K562 (cell line): Measurements from ENCODE around the gene KLK13. TPM values are rescaled to one million over a fixed set of nuclear protein-coding genes. Genes with fewer than 3 reads are reported as not detected.

Experiments
- ATAC-seq: fragments of 200-7000 bp; cut with Tn5 transposase; 3 replicates; pipeline ENCODE4 v1.9.1; 2020; ENCODE audit warnings: moderate library complexity
- BruUV-seq: library from RNA; stranded (reverse); fragments of 400-500 nt; replicated peaks from 2 replicates; lab custom pipeline; 2021; lab: Mats Ljungman, UMichigan
- CTCF ChIA-PET: fragments of 300-600 bp; formaldehyde crosslinking; extraction: SDS; loops from one replicate; lab custom pipeline; 2021; ENCODE audit warnings: low intra/inter-chr PET ratio; lab: Yijun Ruan, JAX
- POLR2A ChIA-PET: fragments of 300-600, 350-650 bp; sonication (Branson Sonifier 250); formaldehyde crosslinking; extraction: SDS; loops from one replicate; lab custom pipeline; 2021; ENCODE audit warnings: antibody characterized with exemption, inconsistent platforms; lab: Yijun Ruan, JAX
- DNase-seq, 4 experiments: peaks; one replicate each; pipeline versions ENCODE4 v3.0.0 to v3.0.0-alpha.2; 2011 to 2018; ENCODE audit warnings: low spot score in 3 of 4, mixed read lengths in 3 of 4; ENCODE audit errors: extremely low read depth in 1 of 4
- FAIRE-seq: peaks from 2 replicates; lab custom pipeline; 2011; peaks lifted over from hg19 to GRCh38; lab: Jason Lieb, UNC
- H2AFZ ChIP-seq: 2 replicates; pipeline ENCODE4 v1.6.0; 2011; ENCODE audit warnings: low read depth, low read length, control low read depth, inconsistent platforms
- H3K27ac ChIP-seq: fragments of 200-600 bp; 3 replicates; pipeline ENCODE4 v1.8.0; 2011; ENCODE audit warnings: low read depth, mild to moderate bottlenecking, control low read depth, inconsistent platforms, low read length, moderate library complexity, mixed read lengths; ENCODE audit errors: extremely low read depth
- H3K27me3 ChIP-seq, 2 experiments: fragments of 300-600 bp in 1 of 2; 2 replicates in 1 of 2; 3 replicates in 1 of 2; pipeline versions ENCODE4 v1.6.0 to v1.8.0; 2011; ENCODE audit warnings: inconsistent platforms in 2 of 2, low read length in 2 of 2, mild to moderate bottlenecking in 1 of 2, mixed read lengths in 1 of 2, moderate library complexity in 1 of 2; ENCODE audit not compliant: control insufficient read depth in 2 of 2, insufficient read depth in 2 of 2
- H3K36me3 ChIP-seq: fragments of 300-600 bp; 3 replicates; pipeline ENCODE4 v1.8.0; 2011; ENCODE audit warnings: mild to moderate bottlenecking, low read length, inconsistent platforms; ENCODE audit not compliant: control insufficient read depth, insufficient read depth
- H3K4me1 ChIP-seq, 2 experiments: fragments of 200-600 bp in 1 of 2; replicated peaks in 1 of 2; 2 replicates in 1 of 2; 3 replicates in 1 of 2; pipeline versions ENCODE4 v1.5.1 to v1.8.0; 2011; ENCODE audit warnings: inconsistent platforms in 2 of 2, low read length in 2 of 2, mild to moderate bottlenecking in 1 of 2, mixed read lengths in 1 of 2, moderate library complexity in 1 of 2; ENCODE audit not compliant: control insufficient read depth in 2 of 2, insufficient read depth in 2 of 2
- H3K4me2 ChIP-seq: 2 replicates; pipeline ENCODE4 v1.6.1; 2011; ENCODE audit warnings: low read length, control low read depth, inconsistent platforms, mixed read lengths; ENCODE audit not compliant: insufficient read depth
- H3K4me3 ChIP-seq: fragments of 200-600 bp; sonication (generic), shearing (Covaris generic); 2 replicates; pipeline ENCODE4 v1.5.1; 2016; ENCODE audit warnings: control low read depth, inconsistent platforms
- H3K79me2 ChIP-seq: fragments of 200-600 bp; 3 replicates; pipeline ENCODE4 v1.8.0; 2011; ENCODE audit warnings: low read length, inconsistent platforms; ENCODE audit not compliant: control insufficient read depth, insufficient read depth
- H3K9ac ChIP-seq, 2 experiments: 2 replicates each; pipeline versions ENCODE4 v1.6.0 to v1.6.1; 2011; ENCODE audit warnings: low read depth in 2 of 2, low read length in 2 of 2, control low read depth in 1 of 2, inconsistent platforms in 1 of 2, mild to moderate bottlenecking in 1 of 2, mixed read lengths in 1 of 2; ENCODE audit not compliant: insufficient read depth in 1 of 2
- H3K9me1 ChIP-seq: one replicate; pipeline ENCODE4 v1.6.0; 2011; ENCODE audit warnings: inconsistent platforms, mild to moderate bottlenecking, low read length, moderate library complexity; ENCODE audit not compliant: control insufficient read depth, insufficient read depth
- H3K9me3 ChIP-seq: replicated peaks from 2 replicates; pipeline ENCODE4 v1.5.1; 2011; ENCODE audit warnings: low read depth, low read length, inconsistent platforms; ENCODE audit not compliant: control insufficient read depth, insufficient read depth
- H4K20me1 ChIP-seq: replicated peaks from 2 replicates; pipeline ENCODE4 v1.6.1; 2011; ENCODE audit warnings: low read length, inconsistent platforms, mixed read lengths; ENCODE audit not compliant: control insufficient read depth, insufficient read depth
- BACH1 ChIP-seq: fragments of 200-800 bp; sonication (Bioruptor generic); IDR thresholded peaks from 2 replicates; pipeline ENCODE4 v1.6.1; 2016; ENCODE audit warnings: missing genetic modification characterization, missing compliant biosample characterization
- DMBX1 ChIP-seq: fragments of 250-450 bp; sonication (Bioruptor Pico); IDR thresholded peaks from 2 replicates; pipeline ENCODE4 v1.8.0; 2022; ENCODE audit warnings: inconsistent platforms, mild to moderate bottlenecking, moderate library complexity, borderline replicate concordance
- DPF2 ChIP-seq: fragments of 450-650 bp; IDR thresholded peaks from 2 replicates; pipeline ENCODE4 v1.6.1; 2016
- NCOA4 ChIP-seq: fragments of 450-650 bp; IDR thresholded peaks from 2 replicates; pipeline ENCODE4 v1.6.1; 2018; ENCODE audit warnings: mild to moderate bottlenecking; ENCODE audit not compliant: partially characterized antibody
- SETDB1 ChIP-seq: IDR thresholded peaks from one replicate; pipeline ENCODE4 v1.6.1; 2012; ENCODE audit warnings: low read length, control low read depth, inconsistent platforms
- XRCC3 ChIP-seq: fragments of 450-650 bp; IDR thresholded peaks from 2 replicates; pipeline ENCODE4 v1.6.1; 2017; ENCODE audit warnings: mild to moderate bottlenecking, moderate library complexity
- ZNF263 ChIP-seq: sonication (generic); formaldehyde crosslinking; IDR thresholded peaks from 2 replicates; pipeline ENCODE4 v1.8.0; 2022; ENCODE audit warnings: mild to moderate bottlenecking, missing genetic modification reagents, borderline replicate concordance
- WGBS: fragments of 100-300 bp; shearing (Covaris generic); methylation state at CpG from one replicate; pipeline ENCODE4 v1.1.6; 2016; ENCODE audit warnings: low coverage, mixed read lengths; ENCODE audit not compliant: insufficient coverage; ENCODE audit errors: missing lambda C conversion rate; 5-methylcytosine and 5-hydroxymethylcytosine counted together
- in situ Hi-C: fragments of 300-500 bp; cut with MboI; formaldehyde crosslinking; loops from 4 replicates; pipeline ENCODE4 v1.15.0; 2018; ENCODE audit warnings: inconsistent platforms, mixed read lengths
- intact Hi-C: fragments of 100-400 bp; cut with micrococcal nuclease; formaldehyde crosslinking; loops from 2 replicates; pipeline ENCODE4 v1.14.2; 2022
- polyA plus RNA-seq, 8 experiments: library from polyadenylated mRNA; depleted of rRNA in 4 of 8; stranded (reverse) in 5 of 8; unstranded in 3 of 8; fragments of >200 nt; fragmentation: Nextera tagmentation in 2 of 8; fragmentation: Illumina TruSeq in 1 of 8; extraction: Ambion mirVana in 2 of 8; extraction: Trizol in 1 of 8; gene quantifications; 2 replicates each; pipeline versions ENCODE4 v1.2.1 to v1.2.3, GENCODE V29; 2011 to 2014; ENCODE audit warnings: inconsistent platforms in 1 of 8, missing spikeins in 1 of 8
- total RNA-seq, 7 experiments: library from RNA; depleted of rRNA in 6 of 7; stranded (reverse); fragments of >200 nt in 6 of 7; fragmentation: Illumina TruSeq in 2 of 7; extraction: Trizol in 2 of 7; gene quantifications; 2 replicates each; pipeline versions ENCODE4 v1.2.1 to v1.2.3, GENCODE V29; 2011 to 2021; ENCODE audit warnings: low replicate concordance in 1 of 7
- TF ChIP-seq, protein P1 (sequence below): sonication (generic); formaldehyde crosslinking; IDR thresholded peaks from 2 replicates; pipeline ENCODE4 v1.8.0; 2023; ENCODE audit warnings: mild to moderate bottlenecking, missing genetic modification reagents
- TF ChIP-seq, protein P2 (sequence below): sonication (generic); formaldehyde crosslinking; IDR thresholded peaks from 2 replicates; pipeline ENCODE4 v1.9.0; 2022; ENCODE audit warnings: mild to moderate bottlenecking, missing genetic modification reagents
- TF ChIP-seq, protein P3 (sequence below): fragments of 450-650 bp; IDR thresholded peaks from 2 replicates; pipeline ENCODE4 v1.6.1; 2017; ENCODE audit warnings: antibody characterized with exemption, mild to moderate bottlenecking

The KLK13 gene
- total and polyA plus RNA-seq, 9 of the 15 experiments (the other 6 are each of a cell fraction or from before 2014, with no cell fraction given): 0.72 to 9.0 (median 2.3) TPM

DNA sequence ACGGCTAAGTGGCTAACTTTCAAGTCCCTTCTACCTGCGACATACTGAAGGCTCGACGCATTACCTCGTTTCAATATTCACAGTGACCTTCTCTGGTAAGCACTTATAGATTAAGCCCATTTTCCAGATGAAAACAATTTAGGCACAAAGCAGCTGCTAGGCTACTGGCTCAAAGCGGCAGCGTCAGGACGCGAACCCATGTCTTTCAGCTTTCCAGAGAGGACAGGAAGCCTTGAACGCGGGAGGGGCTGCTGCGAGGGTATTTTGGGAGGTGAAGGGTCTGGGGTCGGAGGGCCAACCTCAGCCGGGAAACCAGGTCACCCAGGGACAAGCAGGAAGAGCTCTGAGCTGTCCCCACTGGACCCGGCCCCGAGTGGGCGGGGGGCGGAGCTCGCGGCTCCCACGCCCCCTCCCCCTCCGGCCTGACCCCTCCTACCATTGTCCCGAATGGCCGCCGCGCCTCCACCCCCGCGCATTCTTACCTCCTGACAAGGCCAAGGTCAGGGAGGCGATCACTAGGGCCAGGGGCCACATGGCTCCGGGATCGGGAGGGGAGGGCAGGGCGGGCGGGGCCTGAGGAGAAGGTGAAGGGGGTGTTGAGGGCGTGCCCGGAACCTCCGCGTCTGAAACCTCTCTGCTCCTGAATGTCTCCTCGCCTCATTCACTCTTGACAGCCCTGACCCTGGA lies at the start of gene KLK13 (continued):
- TF ChIP-seq, protein P1, sequence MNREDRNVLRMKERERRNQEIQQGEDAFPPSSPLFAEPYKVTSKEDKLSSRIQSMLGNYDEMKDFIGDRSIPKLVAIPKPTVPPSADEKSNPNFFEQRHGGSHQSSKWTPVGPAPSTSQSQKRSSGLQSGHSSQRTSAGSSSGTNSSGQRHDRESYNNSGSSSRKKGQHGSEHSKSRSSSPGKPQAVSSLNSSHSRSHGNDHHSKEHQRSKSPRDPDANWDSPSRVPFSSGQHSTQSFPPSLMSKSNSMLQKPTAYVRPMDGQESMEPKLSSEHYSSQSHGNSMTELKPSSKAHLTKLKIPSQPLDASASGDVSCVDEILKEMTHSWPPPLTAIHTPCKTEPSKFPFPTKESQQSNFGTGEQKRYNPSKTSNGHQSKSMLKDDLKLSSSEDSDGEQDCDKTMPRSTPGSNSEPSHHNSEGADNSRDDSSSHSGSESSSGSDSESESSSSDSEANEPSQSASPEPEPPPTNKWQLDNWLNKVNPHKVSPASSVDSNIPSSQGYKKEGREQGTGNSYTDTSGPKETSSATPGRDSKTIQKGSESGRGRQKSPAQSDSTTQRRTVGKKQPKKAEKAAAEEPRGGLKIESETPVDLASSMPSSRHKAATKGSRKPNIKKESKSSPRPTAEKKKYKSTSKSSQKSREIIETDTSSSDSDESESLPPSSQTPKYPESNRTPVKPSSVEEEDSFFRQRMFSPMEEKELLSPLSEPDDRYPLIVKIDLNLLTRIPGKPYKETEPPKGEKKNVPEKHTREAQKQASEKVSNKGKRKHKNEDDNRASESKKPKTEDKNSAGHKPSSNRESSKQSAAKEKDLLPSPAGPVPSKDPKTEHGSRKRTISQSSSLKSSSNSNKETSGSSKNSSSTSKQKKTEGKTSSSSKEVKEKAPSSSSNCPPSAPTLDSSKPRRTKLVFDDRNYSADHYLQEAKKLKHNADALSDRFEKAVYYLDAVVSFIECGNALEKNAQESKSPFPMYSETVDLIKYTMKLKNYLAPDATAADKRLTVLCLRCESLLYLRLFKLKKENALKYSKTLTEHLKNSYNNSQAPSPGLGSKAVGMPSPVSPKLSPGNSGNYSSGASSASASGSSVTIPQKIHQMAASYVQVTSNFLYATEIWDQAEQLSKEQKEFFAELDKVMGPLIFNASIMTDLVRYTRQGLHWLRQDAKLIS (CRISPR knock-in tag): no peak
- TF ChIP-seq DPF2: 0 out of 2 replicates have a peak, but pooled peaks have one; percentile 11
- TF ChIP-seq, protein P2, sequence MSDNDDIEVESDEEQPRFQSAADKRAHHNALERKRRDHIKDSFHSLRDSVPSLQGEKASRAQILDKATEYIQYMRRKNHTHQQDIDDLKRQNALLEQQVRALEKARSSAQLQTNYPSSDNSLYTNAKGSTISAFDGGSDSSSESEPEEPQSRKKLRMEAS (CRISPR knock-in tag): 0 out of 2 replicates have a peak, but pooled peaks have one; percentile 16
- TF ChIP-seq, all 486 proteins: peak for 58

DNA sequence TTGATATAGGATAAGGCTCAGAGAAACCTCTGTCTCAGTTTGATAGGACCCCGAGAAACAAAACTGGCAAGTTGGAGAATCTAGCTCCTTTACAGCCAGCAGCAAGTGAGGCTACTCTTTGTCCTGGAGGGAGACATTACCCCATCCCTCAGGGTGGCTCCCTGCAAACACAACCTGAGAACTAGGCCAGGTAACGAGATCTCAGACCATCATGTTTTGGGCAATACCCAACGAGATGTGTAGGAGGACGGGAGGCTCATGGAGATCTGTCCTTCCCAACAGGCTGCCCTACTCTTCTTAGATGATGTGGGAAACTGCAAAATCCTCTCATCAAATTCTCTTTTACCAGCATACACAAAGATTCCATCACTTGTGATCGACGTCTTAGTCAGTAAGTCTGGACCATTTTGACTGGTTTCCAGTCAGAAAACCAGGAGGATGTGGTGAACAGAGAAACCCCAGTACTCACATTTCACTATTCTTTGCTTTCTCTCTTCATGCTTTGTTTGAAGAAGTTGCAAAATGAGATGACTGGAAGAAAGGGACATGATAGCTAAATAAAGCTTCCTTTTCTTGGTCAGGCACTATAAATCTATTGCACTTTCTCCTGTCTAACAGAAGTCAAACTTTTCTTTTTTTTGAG lies 49.3 kb upstream of the KLK13 start:
- BruUV-seq: no TSS peak
- no peak for ATAC-seq
- Histone ChIP-seq H3K36me3 (no peaks in the 10 kb centered on the region), H3K9me3 (no peaks in the 10 kb centered on the region), H3K9me1 (peaks cover 2% of the 10 kb centered on the region), H3K27ac (no peak overlapping the region), H4K20me1 (no peaks in the 10 kb centered on the region), H3K4me1 (0 out of 5 replicates have a peak, but pooled peaks cover 0 to under 1% of the 10 kb centered on the region in 2 experiments), H3K27me3 (peaks cover 29 to 62% of the 10 kb centered on the region in 2 experiments), H3K4me2 (no peak overlapping the region), H3K9ac (no peak overlapping the region), H3K4me3 (no peak overlapping the region), H3K79me2 (no peaks in the 10 kb centered on the region), H2AFZ (no peak overlapping the region)
- POLR2A ChIA-PET: interaction anchor here (0.6 to 0.8 kb wide), 2 partner anchors 8 to 60 kb away, joined by 3 read pairs; no protein-coding TSS in a partner anchor
- intact Hi-C loops (no loop called here), in situ Hi-C loops (no loop called here)
- 4% methylated on average over 6 of the region's 6 CpGs for WGBS
- DNase-seq: no peak
- CTCF ChIA-PET: no interaction called here
- no peak for FAIRE-seq
- no peak for TF ChIP-seq XRCC3
- no peak for TF ChIP-seq ZNF263
- no peak for TF ChIP-seq NCOA4
- no peak for TF ChIP-seq DMBX1 (CRISPR knock-in tag)
- TF ChIP-seq, protein P3, sequence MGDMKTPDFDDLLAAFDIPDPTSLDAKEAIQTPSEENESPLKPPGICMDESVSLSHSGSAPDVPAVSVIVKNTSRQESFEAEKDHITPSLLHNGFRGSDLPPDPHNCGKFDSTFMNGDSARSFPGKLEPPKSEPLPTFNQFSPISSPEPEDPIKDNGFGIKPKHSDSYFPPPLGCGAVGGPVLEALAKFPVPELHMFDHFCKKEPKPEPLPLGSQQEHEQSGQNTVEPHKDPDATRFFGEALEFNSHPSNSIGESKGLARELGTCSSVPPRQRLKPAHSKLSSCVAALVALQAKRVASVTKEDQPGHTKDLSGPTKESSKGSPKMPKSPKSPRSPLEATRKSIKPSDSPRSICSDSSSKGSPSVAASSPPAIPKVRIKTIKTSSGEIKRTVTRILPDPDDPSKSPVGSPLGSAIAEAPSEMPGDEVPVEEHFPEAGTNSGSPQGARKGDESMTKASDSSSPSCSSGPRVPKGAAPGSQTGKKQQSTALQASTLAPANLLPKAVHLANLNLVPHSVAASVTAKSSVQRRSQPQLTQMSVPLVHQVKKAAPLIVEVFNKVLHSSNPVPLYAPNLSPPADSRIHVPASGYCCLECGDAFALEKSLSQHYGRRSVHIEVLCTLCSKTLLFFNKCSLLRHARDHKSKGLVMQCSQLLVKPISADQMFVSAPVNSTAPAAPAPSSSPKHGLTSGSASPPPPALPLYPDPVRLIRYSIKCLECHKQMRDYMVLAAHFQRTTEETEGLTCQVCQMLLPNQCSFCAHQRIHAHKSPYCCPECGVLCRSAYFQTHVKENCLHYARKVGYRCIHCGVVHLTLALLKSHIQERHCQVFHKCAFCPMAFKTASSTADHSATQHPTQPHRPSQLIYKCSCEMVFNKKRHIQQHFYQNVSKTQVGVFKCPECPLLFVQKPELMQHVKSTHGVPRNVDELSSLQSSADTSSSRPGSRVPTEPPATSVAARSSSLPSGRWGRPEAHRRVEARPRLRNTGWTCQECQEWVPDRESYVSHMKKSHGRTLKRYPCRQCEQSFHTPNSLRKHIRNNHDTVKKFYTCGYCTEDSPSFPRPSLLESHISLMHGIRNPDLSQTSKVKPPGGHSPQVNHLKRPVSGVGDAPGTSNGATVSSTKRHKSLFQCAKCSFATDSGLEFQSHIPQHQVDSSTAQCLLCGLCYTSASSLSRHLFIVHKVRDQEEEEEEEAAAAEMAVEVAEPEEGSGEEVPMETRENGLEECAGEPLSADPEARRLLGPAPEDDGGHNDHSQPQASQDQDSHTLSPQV: no peak
- TF ChIP-seq SETDB1: no peak
- TF ChIP-seq BACH1 (tag): no peak
